ENCODE data around the gene ORM2. TPM values are rescaled to one million over a fixed set of nuclear protein-coding genes. Genes with fewer than 3 reads are reported as not detected.

ORM2 gene
- total and polyA plus RNA-seq, 2 of the 4 experiments (the other 2 are of a cell fraction): not detected

Other genes with a start within 250 kb of the ORM2 start
- not detected in 2 replicates for gene KIF12, start 230.6 kb upstream of the ORM2 start, total RNA-seq (2012; rRNA removed)
- gene KIF12, start 230.6 kb upstream of the ORM2 start, polyA plus RNA-seq (2012; rRNA removed): 0.11 TPM in 1 of 2 replicates, not detected in the other
- 2.2 and 3.2 TPM in 2 replicates for gene COL27A1, start 174.3 kb upstream of the ORM2 start, total RNA-seq (2012; rRNA removed)
- gene COL27A1, start 174.3 kb upstream of the ORM2 start, polyA plus RNA-seq (2012; rRNA removed): 18.3 and 23.2 TPM in 2 replicates
- 0.18 TPM in 1 of 2 replicates, not detected in the other for gene ORM1, start 6.8 kb upstream of the ORM2 start, total RNA-seq (2012; rRNA removed)
- 0.30 TPM in 1 of 2 replicates, not detected in the other for gene ORM1, start 6.8 kb upstream of the ORM2 start, polyA plus RNA-seq (2012; rRNA removed)
- gene AKNA, start 58.1 kb downstream of the ORM2 start, total RNA-seq (2012; rRNA removed): 2.7 and 2.8 TPM in 2 replicates
- 7.2 and 7.3 TPM in 2 replicates for gene AKNA, start 58.1 kb downstream of the ORM2 start, polyA plus RNA-seq (2012; rRNA removed)
- 0.18 and 0.28 TPM in 2 replicates for gene WHRN, start 175.6 kb downstream of the ORM2 start, total RNA-seq (2012; rRNA removed)
- gene WHRN, start 175.6 kb downstream of the ORM2 start, polyA plus RNA-seq (2012; rRNA removed): 2.6 and 2.8 TPM in 2 replicates

Measured in IMR-90 (cell line).